Hematopoietic multipotent progenitor cell treated with erythropoietin and hydrocortisone succinate and interleukin-3 and kit ligand, for 17 days (in vitro differentiated cells): ENCODE data around the gene DDOST.
"Not testable (repeated sequence)": the region's sequence is repeated elsewhere in the genome, so short reads cannot be mapped to it uniquely, and the experiment has no call there.

Experiments
- DNase-seq: peaks from one replicate; pipeline ENCODE4 v3.0.0-alpha.2; 2015; ENCODE audit warnings: low spot score

Gene DDOST

DNA sequence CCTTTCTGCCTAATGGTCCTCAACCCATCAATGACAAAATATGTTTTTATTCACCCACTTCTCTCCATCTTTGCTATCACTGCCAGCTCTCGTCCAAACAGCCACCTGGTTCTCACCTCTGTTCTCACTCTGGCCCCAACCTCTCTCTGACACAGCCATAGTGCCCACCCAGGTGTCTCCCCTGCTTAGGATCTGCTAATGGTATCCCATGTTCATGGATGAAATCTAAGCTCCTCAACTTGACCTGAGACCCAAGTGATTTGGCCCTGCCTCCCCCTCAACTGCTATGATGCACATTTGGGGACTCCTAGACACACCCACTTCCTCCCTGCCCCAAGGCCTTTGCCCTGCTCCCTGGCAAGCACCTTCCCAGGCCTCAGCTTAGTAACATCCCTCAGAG is 30.7 kb upstream of the DDOST start:
- DNase-seq: no peak

DNA sequence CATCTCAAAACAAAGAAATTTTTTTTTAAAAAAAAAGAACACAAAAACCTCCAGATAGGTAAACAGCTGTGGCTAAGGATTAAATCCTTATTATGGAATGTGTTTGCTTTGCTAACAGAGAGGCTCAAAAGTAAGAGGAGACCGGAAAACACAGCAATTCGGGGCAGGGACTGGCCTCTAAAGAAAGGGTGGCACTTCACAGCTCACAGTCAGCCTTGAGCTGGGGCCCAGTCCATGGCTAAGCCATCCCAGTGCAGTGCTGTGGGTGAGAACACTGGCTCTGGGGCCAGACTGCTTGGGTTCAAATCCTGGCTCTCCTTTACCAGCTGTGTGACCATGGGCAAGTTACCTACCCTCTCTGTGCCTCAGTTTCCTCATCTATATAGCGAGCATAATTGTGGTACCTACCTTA is 28.5 kb upstream of the DDOST start:
- no peak for DNase-seq

DNA sequence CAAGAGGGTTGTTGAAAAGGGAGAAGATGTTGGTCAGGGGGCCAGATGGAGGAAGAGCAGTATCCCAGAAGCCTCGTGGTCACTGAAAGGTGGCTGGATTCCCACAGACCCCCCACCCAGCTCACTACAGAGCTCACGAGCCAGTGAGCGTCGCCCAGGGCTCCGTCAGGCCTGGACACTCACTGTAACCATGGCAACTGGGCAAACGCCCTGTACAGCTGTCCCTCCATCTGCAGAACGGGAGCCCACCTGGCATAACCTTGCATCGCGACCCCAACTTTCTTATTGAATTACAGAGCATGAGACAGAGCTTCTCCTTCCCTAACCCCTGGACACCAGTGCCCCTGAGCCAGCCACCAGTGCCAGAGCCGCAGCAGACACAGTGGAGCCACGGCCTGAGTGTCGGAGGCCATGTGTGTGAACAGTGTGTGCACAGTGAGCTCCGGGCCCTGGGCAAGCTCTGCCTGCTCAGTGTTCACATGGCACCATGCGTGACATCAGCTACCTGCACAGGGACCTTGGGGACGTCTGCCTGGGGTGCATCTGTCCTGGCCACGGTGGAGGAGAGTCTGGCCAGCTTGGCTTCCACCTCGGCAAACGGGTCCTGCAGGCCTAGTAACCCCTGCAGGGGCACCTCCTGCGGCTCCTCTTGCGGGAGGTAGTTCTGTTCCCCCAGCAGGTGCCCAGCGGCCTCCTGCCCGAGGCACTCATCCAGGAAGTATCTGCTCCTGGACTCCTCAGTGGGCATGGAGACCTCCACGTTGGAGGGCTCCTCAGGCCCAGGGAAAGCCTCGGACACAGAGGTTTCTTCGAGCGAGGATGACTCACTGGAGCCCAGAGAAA is 25.9 kb upstream of the DDOST start:
- no peak for DNase-seq

DNA sequence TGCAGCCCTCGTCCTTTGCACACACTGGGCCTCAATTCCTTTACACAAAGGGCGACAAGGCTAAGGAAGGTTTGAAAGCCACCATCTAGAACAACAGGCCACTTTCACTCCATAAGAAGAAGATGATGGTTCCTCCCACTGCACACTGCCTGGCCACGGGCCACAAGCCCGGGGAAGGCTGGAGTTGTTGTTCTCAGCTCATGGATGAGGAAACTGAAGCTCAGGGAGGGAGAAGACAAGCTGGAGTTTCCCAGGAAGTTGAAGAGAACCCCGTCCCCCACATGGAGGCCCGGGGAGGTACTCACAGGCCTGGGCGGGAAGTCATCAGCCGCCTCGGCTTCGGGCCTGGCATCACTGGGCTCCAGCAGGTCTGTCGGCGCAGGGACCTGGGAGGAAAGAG is 24.6 kb upstream of the DDOST start:
- DNase-seq: no peak

DNA sequence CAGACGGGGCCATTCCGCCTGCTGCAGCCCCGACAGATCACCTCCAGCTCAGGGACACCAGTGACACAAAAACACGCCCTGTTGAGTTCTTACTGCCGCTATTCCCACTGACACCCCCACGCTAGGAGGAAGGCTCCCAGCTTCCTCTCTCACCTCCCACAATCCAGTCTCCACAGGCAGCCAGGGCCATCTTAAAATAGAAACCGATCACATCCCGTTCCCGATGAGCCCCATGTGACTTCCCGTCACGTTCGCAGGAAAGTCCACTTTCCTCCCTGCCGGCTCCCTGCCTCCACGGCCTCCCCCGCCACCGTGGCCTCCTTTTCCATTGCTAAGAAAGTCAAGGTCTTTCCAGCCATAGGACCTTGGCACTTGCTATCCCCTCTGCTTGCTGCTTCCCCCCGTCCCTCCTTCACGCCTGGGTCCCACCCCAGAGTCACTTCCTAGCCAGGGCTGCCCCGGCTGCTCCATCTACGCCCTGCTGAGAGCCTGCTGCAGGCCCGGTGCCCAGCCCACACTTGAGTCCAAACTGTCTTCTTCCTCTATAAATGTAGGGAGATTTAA is 24.0 kb upstream of the DDOST start:
- no peak for DNase-seq

DNA sequence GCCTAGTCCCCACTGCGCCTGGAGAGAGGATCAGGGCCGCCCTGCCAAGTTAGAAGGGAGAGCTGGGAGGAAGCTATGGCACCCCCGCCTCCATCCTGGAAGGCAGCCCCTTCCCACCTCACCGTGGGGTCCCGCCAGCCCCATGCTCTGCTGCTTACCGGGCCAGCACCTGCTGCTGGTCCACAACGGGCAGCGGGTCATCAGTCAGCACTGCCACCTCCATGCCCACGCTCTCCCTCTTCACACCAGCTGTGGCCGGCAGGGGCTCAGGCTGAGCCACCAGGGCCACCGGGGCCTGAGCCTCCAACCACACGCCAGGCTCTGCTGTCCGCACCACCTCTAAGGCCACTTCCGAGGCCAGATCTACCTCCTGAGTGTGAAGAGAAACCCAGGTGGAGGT is 23.5 kb upstream of the DDOST start:
- DNase-seq: no peak

DNA sequence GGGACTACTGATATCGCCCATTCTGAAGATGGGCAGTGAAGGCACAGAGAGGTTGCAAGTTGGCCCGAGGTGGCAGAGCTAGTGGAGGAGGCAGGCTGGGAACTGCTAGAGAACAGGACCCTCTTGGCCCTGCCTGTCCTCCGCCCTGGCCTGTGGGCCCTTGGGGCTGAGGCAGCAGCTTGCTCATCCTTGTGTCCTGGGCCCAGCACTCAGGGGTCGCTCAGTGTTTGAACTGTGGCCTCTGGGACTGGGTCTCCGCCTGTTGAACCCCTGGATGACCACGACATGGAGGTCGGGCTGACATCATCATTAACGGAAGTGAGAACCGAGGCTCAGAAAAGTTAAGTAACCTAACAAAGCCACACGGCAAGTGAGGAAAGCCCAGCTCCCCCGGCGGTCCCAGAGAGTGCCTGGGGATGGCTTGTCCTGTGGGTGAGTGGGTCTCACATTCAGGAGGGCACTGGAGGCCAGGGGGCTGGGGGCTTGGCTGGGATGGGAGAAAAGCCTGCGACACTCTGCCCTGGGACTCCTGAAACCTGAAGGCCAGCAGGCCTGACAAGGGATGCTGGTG is 23.0 kb upstream of the DDOST start:
- DNase-seq: no peak

DNA sequence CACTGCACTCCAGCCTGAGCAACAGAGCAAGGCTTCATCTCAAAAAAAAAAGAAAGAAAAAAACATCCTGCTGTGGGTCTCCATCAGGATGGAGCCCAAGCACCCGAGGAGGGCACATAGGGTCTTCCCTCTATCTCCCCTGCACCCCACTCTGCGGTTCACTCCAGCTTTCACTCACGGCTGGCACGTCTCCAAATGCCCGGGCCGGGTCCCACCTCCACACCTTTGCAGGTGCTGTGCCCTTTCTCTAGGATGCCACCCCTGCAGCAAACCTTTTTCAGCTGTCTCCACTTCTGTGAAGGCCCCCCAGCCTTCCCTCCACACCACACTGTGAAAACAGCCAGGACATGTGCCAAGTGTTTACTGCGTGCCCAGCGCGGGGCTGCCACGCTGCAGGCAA is 22.4 kb upstream of the DDOST start:
- no peak for DNase-seq

DNA sequence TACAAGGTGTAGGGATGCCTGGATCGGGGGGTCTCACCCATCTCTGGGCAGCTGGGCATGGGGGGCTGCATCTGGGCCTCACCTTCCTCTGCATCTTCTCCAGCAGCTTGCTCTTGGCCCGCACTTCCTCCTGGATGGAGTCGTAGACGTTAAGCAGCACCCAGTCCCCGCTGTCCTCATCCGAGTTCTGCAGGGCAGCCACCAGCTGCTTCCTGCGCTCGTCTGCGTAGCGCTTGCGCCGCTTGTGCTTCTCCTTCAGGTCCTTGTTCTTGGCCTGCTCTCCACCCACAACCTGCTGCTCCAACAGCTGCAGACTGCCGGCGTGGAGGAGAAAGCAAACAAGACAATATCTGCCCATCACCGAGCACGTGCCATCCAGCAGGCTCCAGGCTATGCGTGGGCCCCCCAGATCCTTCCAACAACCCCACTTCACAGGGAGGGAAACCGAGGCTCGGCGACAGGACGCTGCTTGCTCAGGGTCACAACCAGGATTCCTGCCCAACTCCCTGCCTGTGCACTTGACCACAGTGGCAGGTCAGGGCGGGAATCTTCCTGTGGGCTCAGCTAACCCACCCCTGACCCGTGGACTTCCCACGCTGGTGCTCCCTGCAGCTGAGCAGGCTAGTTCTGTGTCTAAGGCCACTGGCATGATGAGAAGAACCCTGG is 21.5 kb upstream of the DDOST start:
- no peak for DNase-seq

DNA sequence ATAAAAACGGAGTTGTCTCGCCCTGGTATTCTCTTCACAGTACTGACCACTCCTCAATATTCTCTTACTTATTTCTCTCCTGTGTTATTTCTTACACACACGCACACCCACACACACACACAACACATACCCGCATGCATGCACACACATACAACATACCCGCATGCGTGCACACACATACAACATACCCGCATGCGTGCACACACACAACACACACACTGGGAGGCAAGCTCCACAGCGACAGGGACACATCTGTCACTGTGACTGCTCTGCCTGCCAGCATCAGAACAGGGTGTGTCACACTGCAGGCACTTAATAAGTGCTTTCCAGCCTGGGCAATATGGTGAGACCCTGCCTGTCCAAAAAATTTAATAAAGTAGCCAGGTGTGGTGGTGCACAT is 20.8 kb upstream of the DDOST start:
- no peak for DNase-seq

DNA sequence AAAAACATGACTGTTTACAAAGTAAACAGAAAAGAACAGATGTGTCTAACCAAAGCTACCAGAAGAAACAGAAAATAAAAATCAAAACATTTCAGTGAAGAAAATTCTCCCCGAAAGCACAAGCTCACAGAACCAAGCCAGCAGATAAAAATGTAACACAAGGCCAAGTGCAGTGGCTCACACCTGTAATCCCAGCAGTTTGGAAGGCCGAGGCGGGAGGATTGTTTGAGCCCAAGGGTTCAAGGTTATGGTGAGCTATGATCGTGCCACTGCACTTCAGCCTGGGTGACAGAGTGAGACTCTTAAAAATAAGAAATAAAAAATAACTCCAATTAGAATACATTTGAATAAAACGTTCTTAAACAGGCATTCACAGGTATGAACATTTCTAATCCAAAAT is 19.1 kb upstream of the DDOST start:
- DNase-seq: no peak

DNA sequence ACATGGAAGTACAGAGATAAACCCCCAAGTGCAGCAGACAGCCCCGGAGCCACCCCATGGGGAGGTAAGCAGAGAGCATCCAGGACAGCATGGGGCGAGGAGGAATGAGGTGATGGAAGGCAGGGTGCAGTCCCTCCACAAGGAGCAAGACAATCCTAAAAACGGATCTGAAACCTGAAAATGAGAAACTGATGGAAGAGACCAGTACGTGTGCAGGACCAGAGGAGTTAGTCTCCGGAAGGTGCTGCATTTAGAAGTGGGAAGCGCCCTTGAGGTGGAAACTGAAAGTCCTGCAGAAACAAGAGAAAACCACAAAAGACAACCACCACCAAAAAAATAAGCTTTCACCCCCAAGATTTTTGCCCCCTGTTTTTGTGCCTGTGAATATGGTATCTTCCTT is 17.4 kb upstream of the DDOST start:
- no peak for DNase-seq

DNA sequence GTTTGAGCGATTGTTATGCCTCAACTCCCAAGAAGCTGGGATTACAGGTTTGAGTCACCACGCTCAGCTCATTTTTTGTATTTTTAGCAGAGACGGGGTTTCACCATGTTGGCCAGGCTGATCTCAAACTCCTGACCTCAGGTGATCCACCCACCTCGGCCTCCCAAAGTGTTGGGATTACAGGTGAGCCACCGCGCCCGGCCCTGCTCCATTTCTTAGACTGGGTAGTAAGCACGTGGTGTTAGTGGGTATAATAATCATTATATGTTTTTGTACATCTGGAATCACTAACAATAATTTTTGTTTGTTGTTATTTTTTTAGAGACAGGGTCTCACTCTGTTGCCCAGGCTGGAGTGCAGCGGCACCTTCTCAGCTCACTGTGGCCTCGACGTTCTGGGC is 12.5 kb upstream of the DDOST start:
- not testable (repeated sequence) for DNase-seq

DNA sequence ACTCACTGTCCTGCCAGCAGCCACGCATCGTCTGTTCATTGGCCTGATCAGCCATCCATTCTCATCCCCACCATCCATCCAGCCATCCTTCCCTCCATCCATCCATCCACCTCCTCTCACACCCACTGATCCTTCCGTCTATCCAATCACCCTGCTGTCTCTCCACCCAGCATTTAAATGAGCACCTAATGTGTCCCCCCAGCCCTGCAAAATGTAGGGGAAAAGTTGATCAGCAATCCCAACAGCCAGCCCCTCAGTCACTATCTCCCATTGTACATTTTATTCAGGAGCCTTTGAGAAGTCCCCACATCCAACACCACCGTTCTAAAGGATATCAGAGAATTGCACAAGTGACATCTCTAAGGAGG is 11.1 kb upstream of the DDOST start:
- DNase-seq: no peak

DNA sequence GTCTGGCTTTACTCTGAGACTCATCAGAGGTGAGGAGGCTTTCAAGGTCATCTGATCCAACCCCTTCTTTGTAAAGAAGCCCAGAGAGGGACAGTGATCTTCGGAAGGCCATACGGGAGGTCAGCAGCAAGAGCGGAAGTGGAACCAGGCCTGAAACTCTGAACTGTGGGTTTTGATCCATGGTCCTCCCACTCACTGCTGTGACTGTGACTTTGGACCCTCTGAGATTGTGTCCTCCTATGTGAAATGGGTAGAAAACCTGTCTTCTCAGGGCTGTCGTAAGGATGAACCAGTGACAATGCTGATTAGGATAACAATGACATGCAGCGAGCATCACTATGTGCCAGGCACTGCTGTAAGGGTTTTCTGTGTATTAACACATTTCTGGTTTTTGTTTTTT is 9.8 kb upstream of the DDOST start:
- DNase-seq: no peak

DNA sequence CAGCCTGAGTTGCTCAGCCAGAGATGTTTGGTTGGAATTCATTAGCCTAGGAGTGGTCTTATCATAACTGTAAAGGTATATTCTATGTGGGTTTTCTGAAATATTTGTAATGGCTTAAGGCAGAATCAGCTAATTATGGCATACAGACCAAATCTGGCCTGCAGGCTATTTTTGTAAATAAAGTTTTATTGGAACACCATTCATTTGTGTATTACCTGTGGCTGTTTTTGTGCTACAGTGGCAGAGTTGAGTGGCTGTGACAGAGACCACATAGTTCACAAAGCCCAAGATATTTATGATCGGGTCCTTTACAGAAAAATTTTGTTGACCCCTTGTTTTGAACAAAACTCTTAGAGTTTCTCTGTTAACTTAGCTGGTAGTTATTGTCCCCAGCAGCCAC is 7.4 kb upstream of the DDOST start:
- no peak for DNase-seq

DNA sequence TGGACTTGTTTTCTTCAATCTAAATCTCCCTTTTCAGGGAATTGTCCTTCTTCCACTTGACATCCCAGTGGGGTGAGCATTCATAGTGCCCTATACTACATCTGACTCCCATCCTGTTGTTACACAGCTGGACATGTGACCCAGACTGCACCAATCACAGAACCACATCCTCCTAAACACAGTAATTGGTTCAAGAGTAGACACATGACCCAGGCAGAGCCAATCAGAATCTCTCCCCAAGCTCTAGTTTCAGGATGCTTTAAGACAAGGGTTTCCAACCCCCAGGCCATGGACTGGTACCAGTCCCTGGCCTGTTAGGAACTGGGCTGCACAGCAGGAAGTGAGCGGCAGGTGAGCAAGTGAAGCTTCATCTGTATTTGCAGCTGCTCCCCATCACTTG is 5.6 kb upstream of the DDOST start:
- DNase-seq: no peak

DNA sequence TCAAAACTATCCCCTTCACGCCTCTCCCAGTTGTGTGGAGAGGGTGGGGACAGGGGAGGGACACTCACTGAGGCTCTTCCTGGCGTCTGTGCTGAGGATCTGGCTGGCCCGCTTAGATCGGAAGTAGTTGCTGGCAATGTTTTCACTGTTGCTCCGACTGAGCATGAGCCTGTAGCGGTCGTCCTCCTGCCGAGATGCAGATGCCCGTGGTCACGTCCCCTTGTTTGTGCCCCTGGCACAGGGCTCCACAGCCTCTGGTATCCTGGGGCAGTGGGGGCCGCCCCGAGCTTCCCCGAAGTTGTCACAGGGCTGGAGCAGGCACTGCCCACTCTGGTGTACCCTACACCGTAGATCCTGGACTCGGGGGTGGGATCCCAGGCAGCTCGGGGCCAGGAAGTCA is 5.0 kb upstream of the DDOST start:
- no peak for DNase-seq

DNA sequence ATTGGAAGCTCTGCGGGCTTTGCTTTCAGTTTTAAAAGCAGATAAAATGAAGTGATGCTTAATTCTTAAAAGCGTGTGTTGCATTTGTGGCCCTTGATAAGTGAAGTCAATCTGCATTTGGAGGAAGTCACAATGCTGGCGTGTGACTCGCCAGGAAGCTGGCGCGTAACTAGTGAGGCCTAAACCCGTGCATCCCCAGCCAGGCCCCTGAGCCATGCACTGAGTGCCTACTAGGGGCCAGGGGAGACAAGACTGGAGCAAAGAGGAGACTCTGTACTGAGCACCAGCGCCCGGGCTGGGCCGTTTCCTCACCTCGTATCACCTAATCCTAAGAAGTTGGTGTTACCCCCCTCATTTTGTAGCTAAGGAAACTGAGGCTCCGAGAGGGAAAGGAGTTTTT is 4.6 kb upstream of the DDOST start:
- no peak for DNase-seq

DNA sequence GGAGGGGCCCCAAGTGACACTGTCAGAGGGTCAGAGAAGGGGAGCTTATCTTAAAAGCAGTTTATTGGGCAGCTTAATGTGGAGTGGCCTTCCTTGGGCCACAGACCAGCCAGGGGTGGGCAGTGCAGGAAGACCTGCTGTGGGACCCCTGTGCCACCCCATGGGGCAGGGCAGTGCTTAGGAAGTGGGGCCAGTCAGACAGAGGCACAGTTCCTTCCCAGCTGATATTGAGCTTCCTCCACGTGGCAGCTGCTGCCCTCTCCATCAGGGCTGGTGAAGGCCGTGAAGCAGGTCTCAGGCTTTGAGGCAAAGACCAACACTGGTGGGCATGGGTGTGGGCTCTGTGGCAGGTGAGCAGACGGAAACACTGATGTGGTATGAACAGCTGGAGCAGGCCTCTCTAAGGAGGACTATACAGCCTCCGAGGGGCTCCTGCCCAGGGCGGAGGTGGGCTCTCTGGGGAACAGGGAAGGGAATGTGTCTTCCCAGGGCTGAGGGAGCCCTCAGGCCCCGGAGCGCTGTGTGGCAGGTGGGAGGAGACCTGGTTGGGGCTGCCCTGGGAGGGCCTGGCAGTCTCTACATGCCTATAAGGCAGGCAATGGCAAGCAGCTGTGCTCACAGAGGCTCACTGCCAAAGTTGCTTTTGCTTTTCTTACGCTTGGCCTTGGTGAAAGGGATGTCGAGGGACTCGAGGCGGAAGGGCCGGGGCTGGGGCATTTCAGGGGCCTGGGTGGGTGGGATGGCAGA is 3.0 kb upstream of the DDOST start:
- DNase-seq: no peak

DNA sequence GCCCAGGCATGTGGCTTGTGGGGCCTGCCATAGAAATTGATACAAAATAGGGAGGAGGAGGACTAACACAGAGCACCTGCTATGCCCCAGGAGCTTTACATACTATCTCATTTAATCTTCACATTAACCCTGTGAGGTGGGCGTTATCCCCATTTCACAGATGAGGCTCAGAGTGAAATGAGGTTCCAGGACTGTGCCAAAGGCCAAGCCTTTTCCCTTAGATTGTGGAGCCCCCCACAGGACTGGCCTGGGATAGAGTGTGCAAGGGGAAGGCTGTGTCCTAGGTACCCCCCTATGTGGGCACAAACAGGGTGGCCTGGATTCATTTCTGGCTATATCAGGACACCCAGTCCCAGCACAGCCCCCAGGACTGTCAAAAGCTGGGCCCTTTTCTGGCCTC is 2.2 kb upstream of the DDOST start:
- no peak for DNase-seq

DNA sequence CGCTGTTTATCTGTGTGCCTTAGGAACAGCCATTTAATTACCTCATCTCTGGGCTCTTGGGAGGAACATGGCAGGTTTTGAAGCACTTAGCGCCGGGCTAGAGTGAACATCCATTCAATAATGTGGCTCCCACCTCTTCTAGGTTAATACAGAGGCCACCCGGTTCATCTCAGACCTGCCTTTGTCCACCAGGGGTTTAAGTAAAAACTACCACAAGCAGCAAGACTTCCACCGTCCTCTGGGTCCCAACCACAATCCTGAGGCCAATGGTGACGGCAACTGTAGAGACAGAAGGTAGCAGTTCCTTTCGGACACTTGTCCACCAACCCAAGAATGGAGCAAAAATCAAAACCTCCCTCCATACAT is 924 bp upstream of the DDOST start:
- DNase-seq: no peak

DNA sequence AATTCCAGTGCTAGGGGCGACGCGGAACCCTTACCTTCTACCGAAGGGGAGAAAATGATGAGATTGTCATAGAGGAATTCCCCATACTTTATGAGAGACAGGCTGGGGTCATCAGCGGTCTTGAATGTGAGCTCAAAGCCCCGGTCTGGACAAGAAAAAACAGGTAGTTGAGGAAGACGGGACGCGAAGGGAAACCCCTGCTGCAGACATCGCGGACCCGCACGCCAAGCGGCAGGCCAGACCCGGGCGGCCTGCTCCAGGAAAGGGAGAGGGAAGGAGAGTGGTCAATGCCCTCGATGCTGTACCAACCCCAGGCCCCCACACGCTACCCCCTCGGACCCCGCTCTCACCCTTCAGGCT is 342 bp downstream of the DDOST start:
- no peak for DNase-seq
